MM.1S (cell line): ENCODE results near the gene ORAI2.

Source experiments
- DNase-seq: peaks from one replicate; pipeline ENCODE4 v3.0.0-alpha.2; 2015
- H2AFZ ChIP-seq: fragments of 300-600 bp; sonication (generic); 2 replicates; pipeline ENCODE4 v1.6.0; 2016; ENCODE audit warnings: antibody characterized with exemption, low read length
- H3F3A ChIP-seq: fragments of 300-600 bp; sonication (generic); 2 replicates; pipeline ENCODE4 v1.6.1; 2016; ENCODE audit warnings: mild to moderate bottlenecking, antibody characterized with exemption, low read length, moderate library complexity, mixed read lengths; ENCODE audit not compliant: insufficient read depth
- H3K27ac ChIP-seq: fragments of 300-600 bp; sonication (generic); 2 replicates; pipeline ENCODE4 v1.5.1; 2016; ENCODE audit warnings: mild to moderate bottlenecking, low read length
- H3K27me3 ChIP-seq: fragments of 300-600 bp; sonication (generic); replicated peaks from 2 replicates; pipeline ENCODE4 v1.6.0; 2016; ENCODE audit warnings: low read length; ENCODE audit not compliant: insufficient read depth
- H3K36me3 ChIP-seq: fragments of 300-600 bp; sonication (generic); replicated peaks from 2 replicates; pipeline ENCODE4 v1.6.1; 2016; ENCODE audit warnings: mild to moderate bottlenecking, low read length, mixed read lengths; ENCODE audit not compliant: insufficient read depth
- H3K4me1 ChIP-seq: fragments of 300-600 bp; sonication (generic); 2 replicates; pipeline ENCODE4 v1.6.1; 2016; ENCODE audit warnings: low read length, mixed read lengths
- H3K4me2 ChIP-seq: fragments of 300-600 bp; sonication (generic); 2 replicates; pipeline ENCODE4 v1.6.0; 2016; ENCODE audit warnings: low read depth, low read length
- H3K4me3 ChIP-seq: fragments of 300-600 bp; sonication (generic); 2 replicates; pipeline ENCODE4 v1.5.1; 2016; ENCODE audit warnings: low read length, mixed read lengths
- H3K79me2 ChIP-seq: fragments of 300-600 bp; sonication (generic); 2 replicates; pipeline ENCODE4 v1.6.1; 2016; ENCODE audit warnings: mixed run types, low read length, mixed read lengths
- H3K9ac ChIP-seq: fragments of 300-600 bp; sonication (generic); 2 replicates; pipeline ENCODE4 v1.6.1; 2016; ENCODE audit warnings: low read length, mixed read lengths
- H3K9me2 ChIP-seq: fragments of 300-600 bp; sonication (generic); replicated peaks from 2 replicates; pipeline ENCODE4 v1.6.1; 2016; ENCODE audit warnings: mild to moderate bottlenecking, low read length, mixed read lengths; ENCODE audit not compliant: insufficient read depth
- H3K9me3 ChIP-seq: fragments of 300-600 bp; sonication (generic); replicated peaks from 2 replicates; pipeline ENCODE4 v1.6.1; 2016; ENCODE audit warnings: mild to moderate bottlenecking, low read length, mixed read lengths; ENCODE audit not compliant: insufficient read depth
- H4K20me1 ChIP-seq: fragments of 300-600 bp; sonication (generic); 2 replicates; pipeline ENCODE4 v1.6.1; 2016; ENCODE audit warnings: mild to moderate bottlenecking, low read length, moderate library complexity, mixed read lengths; ENCODE audit not compliant: insufficient read depth
- EZH2 ChIP-seq: fragments of 300-600 bp; sonication (generic); optimal IDR thresholded peaks from 2 replicates; pipeline ENCODE3; 2017; ENCODE audit warnings: low read depth, mild to moderate bottlenecking, antibody characterized with exemption, low read length, mixed read lengths
- EZH2phosphoT487 ChIP-seq: fragments of 300-600 bp; sonication (generic); IDR thresholded peaks from 2 replicates; pipeline ENCODE4 v1.6.1; 2018; ENCODE audit warnings: antibody characterized with exemption, low read length
- TF ChIP-seq, protein P1 (sequence below): fragments of 300-600 bp; sonication (generic); IDR thresholded peaks from 2 replicates; pipeline ENCODE4 v1.5.1; 2016; ENCODE audit warnings: antibody characterized with exemption, low read length, mixed read lengths

The ORAI2 gene

DNA sequence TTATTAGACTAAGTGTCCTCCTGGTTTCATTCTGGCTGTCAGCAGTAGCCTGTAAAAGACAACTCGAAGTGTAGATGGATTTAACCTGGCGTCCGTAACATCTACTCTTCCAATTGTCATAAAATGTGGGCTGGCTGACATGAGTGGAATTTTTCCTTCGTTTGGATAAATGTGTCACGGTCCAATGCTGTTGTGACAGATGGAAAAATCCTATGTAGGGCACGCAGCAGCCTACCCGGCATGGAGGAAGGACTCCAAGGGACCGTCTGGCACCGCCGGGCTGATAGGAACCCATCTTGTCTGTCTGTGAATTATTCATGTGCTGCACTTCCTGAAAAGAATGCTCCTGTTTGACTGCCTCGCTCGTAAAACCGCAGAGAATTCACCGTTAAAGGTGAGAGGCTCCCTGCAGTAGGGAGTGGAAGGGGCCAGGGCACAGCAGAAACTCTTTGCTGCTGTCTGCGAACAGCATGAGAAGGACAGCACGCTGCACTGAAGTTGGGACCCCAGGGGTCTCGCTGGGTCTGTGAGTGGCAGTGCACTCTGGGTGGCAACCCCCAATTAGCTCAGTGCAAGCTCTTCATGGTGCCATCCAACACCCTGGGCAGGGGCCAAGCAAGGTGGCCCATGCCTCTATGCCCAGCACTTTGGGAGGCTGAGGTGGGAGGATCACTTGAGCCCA is 1.6 kb upstream of the ORAI2 start:
- Histone ChIP-seq H3K9ac (peak overlapping the region; percentile 98), H4K20me1 (no peaks in the 10 kb centered on the region), H3K36me3 (0 out of 2 replicates have a peak, but pooled peaks cover under 1% of the 10 kb centered on the region), H3K79me2 (peaks cover 53% of the 10 kb centered on the region), H3K27ac (peak overlapping the region; percentile 94), H3K27me3 (no peaks in the 10 kb centered on the region), H3K9me3 (no peaks in the 10 kb centered on the region), H2AFZ (no peak overlapping the region; the same call in 1 of the 2 replicates), H3K4me1 (peaks cover 63% of the 10 kb centered on the region), H3K9me2 (no peaks in the 10 kb centered on the region), H3K4me3 (peak overlapping the region; percentile 23; the same call in 1 of the 2 replicates), H3K4me2 (peak overlapping the region; percentile 65), H3F3A (peaks cover 22% of the 10 kb centered on the region)
- peak; percentile 88 for DNase-seq
- TF ChIP-seq EZH2phosphoT487 (no peak), EZH2 (no peak)
- TF ChIP-seq, protein P1, sequence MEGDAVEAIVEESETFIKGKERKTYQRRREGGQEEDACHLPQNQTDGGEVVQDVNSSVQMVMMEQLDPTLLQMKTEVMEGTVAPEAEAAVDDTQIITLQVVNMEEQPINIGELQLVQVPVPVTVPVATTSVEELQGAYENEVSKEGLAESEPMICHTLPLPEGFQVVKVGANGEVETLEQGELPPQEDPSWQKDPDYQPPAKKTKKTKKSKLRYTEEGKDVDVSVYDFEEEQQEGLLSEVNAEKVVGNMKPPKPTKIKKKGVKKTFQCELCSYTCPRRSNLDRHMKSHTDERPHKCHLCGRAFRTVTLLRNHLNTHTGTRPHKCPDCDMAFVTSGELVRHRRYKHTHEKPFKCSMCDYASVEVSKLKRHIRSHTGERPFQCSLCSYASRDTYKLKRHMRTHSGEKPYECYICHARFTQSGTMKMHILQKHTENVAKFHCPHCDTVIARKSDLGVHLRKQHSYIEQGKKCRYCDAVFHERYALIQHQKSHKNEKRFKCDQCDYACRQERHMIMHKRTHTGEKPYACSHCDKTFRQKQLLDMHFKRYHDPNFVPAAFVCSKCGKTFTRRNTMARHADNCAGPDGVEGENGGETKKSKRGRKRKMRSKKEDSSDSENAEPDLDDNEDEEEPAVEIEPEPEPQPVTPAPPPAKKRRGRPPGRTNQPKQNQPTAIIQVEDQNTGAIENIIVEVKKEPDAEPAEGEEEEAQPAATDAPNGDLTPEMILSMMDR: no peak

DNA sequence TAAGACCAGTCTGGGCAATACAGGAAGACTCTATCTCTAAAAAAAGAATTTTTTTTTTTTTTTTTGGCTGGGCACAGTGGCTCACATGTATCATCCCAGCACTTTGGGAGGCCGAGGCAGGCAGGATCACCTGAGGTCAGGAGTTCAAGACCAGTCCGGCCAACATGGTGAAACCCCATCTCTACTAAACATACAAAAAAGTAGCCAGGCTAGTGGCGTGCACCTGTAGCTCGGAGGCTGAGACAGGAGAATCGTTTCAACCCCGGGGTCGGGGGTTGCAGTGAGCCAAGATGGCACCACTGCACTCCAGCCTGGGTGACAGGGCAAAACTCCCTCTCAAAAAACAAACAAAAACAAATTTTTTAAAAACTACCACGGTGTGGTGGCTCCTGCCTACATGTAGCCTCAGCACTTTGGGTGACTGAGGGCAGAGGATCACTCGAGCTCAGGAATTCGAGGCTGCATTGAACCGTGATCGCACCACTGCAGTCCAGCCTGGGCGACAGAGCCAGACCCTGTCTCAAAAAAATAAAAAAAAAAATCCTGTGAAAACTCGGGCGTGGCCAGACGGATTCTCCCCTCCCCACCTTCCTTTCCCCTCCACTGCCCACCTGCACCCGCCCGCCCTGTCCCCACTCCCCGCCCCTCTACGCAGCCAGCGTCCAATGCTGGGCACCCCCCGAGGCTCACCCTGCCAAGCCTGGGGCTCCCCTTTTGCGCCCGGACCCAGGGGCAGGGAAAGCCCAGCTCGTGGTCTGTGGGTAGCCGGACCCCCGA is 745 bp upstream of the ORAI2 start:
- Histone ChIP-seq H3K27me3 (no peaks in the 10 kb centered on the region), H3K27ac (peak overlapping the region; percentile 94), H3K4me3 (peak overlapping the region; percentile 72), H3F3A (peaks cover 17% of the 10 kb centered on the region), H3K4me1 (peaks cover 54% of the 10 kb centered on the region), H3K9ac (peak overlapping the region; percentile 98), H3K9me3 (no peaks in the 10 kb centered on the region), H4K20me1 (no peaks in the 10 kb centered on the region), H3K36me3 (0 out of 2 replicates have a peak, but pooled peaks cover 4% of the 10 kb centered on the region), H2AFZ (no peak overlapping the region), H3K79me2 (peaks cover 56% of the 10 kb centered on the region), H3K9me2 (no peaks in the 10 kb centered on the region), H3K4me2 (peak overlapping the region; percentile 65)
- no peak for TF ChIP-seq EZH2
- no peak for TF ChIP-seq EZH2phosphoT487
- TF ChIP-seq, protein P1: no peak
- peak; percentile 70 for DNase-seq

DNA sequence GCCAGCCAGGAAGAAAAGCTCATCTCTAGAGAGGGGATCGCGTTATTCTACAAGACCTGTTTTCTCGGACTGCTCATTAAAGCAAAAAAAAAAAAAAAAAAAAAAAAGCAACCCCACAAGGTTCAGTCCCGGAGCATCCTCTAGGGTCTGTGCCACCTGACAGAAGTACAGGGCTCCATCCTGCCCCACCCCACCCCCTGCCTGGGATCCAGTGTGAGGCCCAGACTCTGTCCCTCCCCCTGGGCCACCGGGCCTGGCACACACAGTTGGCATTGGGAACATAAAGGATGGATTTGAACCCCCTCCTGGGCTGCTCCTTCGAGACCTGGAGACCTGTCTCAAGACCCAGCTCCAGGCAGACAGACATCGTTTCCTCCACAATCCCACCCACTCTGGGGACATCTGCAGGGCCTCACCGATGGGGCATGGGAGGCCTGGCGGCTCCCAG is 688 bp downstream of the ORAI2 start:
- peaks cover 48% of the 10 kb centered on the region for H3K4me1 ChIP-seq
- H3K79me2 ChIP-seq: peaks cover 62% of the 10 kb centered on the region
- H3K36me3 ChIP-seq: 0 out of 2 replicates have a peak, but pooled peaks cover 4% of the 10 kb centered on the region
- peak; percentile 51 for DNase-seq
- H3F3A ChIP-seq: peaks cover 23% of the 10 kb centered on the region
- no peaks in the 10 kb centered on the region for H3K9me2 ChIP-seq
- H3K4me3 ChIP-seq: peak overlapping the region; percentile 98
- H3K9ac ChIP-seq: peak overlapping the region; percentile 99
- no peak for TF ChIP-seq EZH2phosphoT487
- TF ChIP-seq EZH2: no peak
- TF ChIP-seq, protein P1: no peak
- no peaks in the 10 kb centered on the region for H3K9me3 ChIP-seq
- H3K27me3 ChIP-seq: no peaks in the 10 kb centered on the region
- H3K27ac ChIP-seq: peak overlapping the region; percentile 83
- peak overlapping the region; percentile 98 for H3K4me2 ChIP-seq
- no peak overlapping the region for H2AFZ ChIP-seq
- no peaks in the 10 kb centered on the region for H4K20me1 ChIP-seq
